GM15510 (cell line): Measurements from ENCODE around the gene MLLT3.

Experiments used
- POLR2A ChIP-seq: IDR thresholded peaks from 3 replicates; pipeline ENCODE4 v1.6.1; 2011; ENCODE audit warnings: borderline replicate concordance; ENCODE audit not compliant: insufficient read length; ENCODE audit errors: extremely low read depth

Gene MLLT3

DNA sequence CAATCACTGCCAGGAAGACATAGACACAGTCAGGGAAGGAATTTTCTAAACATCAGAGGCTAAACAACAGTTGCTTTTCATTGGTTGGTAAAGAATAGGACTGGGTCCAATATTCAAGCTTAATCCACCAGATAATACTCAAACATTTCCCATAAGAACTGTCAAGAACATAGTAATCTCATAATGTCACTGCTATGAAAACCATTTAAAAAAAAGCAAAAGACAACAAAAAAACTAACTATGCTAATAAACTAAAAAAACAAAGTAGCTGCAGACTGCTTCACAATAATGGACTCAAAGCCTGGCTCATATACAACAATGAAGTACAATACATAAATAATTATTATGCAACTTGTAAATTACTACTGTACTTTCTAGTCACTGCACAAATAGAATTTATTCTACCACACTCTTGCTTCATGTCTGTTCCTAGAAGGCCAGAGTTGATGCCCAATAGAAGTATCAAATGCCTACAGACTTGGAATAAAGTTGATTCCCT is 148.7 kb downstream of the MLLT3 start:
- no peak for TF ChIP-seq POLR2A

GRCh38 chr9:20472342-20473045 is 149.8 kb downstream of the MLLT3 start:
- no peak for TF ChIP-seq POLR2A

DNA sequence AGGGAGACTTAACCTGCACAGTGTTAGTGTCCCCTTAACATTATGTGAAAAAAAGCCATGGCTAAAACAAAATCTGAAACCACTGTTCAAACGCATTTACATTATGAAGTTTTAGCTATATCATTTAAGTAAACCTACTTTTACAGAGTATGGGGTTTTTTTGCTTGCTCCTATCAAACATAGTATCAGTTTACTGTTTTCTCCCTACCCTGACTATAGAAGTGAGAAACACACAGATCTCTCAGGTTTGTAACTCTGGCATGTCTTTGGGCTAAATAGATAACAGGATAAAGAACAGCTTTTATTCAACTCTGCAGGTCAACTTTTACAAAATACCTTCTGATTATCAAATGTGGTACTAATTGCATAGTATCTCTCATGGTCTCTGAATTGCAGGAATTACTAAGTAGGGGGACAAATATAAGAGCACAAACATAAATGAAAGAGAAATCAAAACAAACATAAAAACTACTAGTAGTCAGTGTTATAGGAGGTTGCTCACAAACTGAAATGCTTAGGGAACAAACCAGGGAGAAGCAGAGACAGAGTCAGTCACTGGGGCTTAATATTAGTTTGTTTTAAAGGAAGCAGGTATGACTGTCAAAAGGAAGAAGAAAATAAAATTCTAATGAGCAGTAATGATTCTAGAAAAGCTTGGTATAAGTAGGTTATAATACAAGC is 155.8 kb downstream of the MLLT3 start:
- TF ChIP-seq POLR2A = no peak

- no peak for TF ChIP-seq POLR2A
Observed at GRCh38 chr9:20464242-20464641, 158.1 kb downstream of the MLLT3 start.

DNA sequence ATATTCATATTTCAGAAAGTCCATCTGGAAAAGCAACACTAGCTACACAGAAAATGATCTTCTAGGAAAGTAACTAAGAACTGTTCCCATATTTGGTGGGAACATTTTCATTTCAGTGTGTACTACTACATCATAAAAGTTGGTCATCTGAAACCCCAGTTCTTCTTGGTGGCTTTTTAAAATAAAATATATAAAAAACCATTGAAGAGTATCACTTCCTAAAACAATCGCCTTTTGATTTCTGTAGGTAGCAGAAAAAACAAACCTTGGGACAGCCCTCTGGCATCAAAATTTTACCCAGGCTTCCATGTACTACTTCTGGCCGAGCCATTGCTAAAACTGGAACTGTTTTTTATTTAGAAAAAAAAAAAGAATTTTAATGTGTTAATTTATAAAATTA is 158.5 kb downstream of the MLLT3 start:
- TF ChIP-seq POLR2A = no peak

DNA sequence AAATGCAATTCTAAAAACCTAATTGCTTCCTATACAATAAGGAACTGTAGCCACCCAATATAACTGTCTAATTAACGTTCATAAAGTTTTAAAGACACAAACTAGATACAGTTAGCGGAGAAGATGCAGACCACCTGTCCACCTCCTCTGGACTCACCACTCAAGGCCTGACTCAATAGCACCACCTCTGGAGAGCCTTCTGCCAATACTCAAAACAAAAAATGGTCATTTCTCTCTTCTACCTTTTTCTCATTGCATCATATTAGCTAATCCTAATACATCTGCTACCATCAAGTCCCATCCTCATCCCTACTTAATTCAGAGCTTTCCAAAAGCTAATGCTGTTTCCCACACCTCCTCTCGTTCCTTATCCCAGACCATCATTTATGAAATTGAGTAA is 159.9 kb downstream of the MLLT3 start:
- TF ChIP-seq POLR2A = no peak

GRCh38 chr9:20447291-20447690 is 175.0 kb downstream of the MLLT3 start:
- no peak for TF ChIP-seq POLR2A

GRCh38 chr9:20446248-20446647 is 176.1 kb downstream of the MLLT3 start:
- TF ChIP-seq POLR2A = no peak

DNA sequence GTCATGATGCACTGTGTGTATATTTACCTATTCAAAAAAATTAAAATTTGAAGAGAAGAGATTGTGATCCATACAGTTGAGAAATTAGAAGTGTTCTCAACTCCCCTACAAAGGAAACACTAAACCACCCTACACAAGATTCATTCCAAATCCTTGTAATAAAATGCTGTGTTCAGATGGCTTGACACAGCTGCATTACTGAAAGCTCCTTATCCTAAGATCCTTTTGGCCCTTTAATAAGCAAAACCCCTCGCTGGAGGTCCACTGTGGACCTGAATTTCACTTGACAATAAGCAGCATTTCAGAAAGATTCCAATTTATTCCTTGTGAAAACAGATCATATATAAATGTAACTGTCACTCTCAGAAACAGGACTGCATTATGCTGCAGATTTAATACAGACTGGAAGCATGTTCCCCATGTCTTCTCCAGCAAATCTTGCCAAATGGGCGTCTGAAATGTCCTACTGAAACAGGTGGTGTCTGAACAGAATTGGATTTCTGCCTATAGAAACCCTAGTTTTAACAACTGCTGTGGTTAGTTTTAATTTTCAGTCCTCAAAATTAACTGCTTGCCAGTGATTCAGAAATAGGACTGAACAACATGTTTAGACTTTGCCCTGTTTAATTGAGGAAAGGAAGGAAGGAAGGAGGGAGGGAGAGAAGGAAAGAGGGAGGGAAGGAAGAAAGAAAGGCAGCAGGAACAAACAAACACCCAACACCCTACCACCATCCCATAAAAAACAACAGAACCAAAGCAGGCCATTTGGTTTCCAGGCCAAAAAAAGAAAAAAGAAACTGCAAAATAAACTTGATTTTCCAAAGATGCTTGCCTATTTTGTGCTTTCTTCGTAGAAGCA is 179.6 kb downstream of the MLLT3 start:
- no peak for TF ChIP-seq POLR2A

DNA sequence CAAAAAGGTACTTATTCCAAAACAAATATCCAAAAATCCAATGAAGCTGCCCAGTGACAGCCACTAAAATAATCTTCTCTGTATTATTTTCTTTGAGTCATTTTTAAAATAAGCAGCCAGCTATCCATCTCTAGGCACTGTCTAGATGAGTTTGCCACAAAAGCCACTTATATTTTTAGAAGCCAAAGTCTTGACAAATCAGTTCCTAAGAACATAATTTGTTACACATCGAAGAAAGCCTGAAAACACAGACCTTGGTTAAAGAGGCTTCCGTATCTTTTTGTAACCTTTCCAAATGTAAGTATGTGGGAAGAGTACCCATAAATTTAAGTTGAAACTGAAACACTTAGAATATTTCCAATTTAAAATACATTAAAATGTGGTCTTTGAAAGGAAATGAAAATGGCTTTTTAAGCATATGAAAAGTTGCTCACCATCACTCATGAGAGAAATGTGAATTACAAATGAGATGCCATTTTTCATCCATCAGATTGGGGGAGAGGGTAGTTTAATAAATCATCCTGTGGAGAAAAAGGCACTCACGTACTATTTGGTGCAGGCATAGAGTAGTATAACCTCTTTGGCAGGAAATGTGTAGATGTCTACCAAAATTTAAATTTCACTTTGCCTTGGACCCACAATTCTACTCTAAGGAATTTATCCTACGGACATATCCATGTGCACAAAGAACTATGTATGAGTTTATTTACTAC is 180.4 kb downstream of the MLLT3 start:
- no peak for TF ChIP-seq POLR2A

DNA sequence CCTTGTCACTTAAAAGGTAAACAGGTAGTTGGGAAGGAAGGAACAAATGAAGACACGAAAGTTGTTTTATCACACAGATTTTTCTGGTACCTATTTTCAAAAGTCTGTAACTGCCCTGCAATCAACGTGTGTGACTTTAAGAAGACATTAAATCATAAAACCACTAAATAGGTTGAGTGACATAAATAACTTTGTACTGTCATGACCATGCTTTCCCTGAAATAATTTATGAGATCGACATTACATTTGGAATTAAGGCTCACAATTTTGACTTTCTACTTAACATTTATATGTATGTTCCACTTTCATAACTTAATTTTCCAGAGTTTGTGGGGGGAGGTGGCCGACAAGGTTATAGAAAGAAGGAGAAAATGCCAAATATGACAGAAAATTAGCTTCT is 181.1 kb downstream of the MLLT3 start:
- TF ChIP-seq POLR2A = no peak

GRCh38 chr9:20437476-20437875 is 184.8 kb downstream of the MLLT3 start:
- TF ChIP-seq POLR2A = no peak

DNA sequence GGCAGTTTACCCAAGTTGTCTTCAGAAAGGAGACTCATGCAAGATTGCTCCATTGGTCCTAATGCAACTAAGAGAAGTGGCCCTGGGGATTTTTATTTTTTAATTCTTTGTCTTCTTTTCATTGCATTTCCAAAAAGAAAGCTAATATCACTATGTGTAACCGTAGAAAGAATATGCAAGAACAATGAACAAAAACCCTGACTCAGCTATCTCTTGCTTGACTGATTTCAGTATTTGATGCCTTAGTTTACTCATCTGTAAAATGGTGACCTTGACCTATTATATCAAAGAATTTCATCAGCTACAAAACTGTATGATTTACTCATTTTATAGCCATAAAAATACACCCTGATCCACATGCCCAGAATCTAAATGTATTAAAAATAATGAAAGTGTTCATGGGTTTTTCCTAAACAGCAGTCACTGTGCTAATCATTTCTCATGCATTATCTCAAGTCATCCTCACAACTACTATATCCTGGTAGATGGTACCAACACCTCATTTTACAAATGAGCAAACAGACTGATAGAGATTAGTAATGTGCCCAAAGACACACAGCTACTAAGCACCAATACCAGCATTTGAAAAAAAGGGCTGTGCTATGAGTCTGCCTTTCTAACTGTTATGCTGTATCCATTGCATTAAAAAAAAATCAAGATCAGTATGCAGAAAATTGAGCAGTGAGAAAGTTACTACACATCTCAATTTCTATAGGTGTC is 185.7 kb downstream of the MLLT3 start:
- no peak for TF ChIP-seq POLR2A

DNA sequence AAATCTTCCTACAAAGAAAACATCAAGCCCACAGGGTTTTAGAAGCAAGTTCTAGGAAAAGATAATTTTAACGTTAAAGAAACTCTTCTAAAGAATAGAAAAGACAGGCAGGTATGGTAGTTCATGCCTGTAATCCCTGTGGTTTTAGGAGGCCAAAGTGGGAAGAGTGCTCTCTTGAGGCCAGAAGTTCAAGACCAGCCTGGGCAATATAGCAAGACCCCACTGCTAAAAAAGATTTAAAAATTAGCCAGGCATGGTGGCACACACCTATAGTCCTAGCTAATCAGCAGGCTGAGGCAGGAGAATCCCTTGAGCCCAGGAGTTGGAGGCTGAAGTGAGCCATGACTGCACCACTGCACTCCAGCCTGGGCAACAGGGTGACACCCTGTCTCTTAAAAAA is 193.3 kb downstream of the MLLT3 start:
- TF ChIP-seq POLR2A = no peak

GRCh38 chr9:20427359-20427758 is 194.9 kb downstream of the MLLT3 start:
- no peak for TF ChIP-seq POLR2A

DNA sequence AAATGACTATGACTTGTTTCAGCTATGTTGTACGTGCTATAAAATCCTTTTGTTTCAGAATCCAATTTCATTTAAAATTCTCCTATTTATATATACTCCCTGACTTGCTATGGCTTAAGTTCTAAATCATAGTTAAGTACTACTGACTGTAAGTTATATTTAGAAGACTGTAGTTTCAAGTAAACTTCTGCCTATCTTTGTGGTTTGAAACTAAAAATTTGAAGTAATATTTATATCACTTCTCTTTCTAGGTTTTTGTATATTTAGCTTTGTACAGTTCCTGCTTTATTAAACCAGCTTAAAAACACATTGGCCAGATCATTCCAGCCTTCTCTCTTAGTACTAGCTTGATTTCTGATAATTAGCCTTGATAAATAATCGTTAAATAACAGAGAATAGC is 196.3 kb downstream of the MLLT3 start:
- TF ChIP-seq POLR2A = no peak
